ENCODE data around the gene ZNF93. TPM values are rescaled to one million over a fixed set of nuclear protein-coding genes. Genes with fewer than 3 reads are reported as not detected.
"Not testable (repeated sequence)": the region's sequence is repeated elsewhere in the genome, so short reads cannot be mapped to it uniquely, and the experiment has no call there.

Gene ZNF93
- total RNA-seq, 1 donor from 2014 or later: 30.4 TPM

DNA sequence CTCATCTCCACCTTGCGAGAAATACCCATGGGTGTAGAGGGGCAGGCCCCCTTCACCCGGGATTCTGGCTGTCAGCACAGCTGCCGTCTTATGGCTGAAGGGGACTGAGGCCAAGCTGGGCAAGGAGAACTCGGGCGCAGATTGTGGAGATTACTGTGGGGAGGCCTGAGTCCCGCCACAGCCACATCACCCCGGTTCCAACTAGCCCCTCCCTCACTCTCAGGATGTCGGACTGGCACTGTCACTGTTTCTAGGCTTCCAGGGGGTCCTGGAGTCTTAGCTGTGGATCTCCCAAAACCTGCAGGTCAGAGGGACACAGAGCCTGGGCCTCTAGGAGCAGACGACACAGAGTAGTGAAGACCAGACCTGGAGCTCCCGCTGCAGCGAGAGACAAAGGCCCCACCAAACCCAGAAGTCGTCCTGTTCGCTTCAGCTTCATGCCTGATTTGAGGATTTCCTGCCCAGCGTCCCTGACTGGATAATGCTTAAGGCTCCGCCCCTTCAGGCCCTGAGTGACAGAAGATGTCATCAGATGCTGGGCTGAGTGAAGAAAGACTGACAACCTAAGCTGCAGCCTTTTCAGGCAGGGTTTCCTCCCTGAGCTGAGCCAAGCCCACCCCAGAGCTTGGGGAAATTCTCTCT is 55.8 kb downstream of the ZNF93 start:
- Mint-ChIP-seq H3K4me3 (ENCODE audit: unreplicated experiment) (no peak overlapping the region), H3K27ac (ENCODE audit: unreplicated experiment) (no peak overlapping the region), H3K36me3 (ENCODE audit: low read depth, unreplicated experiment) (no peaks in the 10 kb centered on the region), H3K9me3 (ENCODE audit: unreplicated experiment) (no peaks in the 10 kb centered on the region), H3K27me3 (ENCODE audit: unreplicated experiment) (peaks cover 4% of the 10 kb centered on the region), H3K4me1 (ENCODE audit: unreplicated experiment) (no peaks in the 10 kb centered on the region)
- TF ChIP-seq, protein P1, sequence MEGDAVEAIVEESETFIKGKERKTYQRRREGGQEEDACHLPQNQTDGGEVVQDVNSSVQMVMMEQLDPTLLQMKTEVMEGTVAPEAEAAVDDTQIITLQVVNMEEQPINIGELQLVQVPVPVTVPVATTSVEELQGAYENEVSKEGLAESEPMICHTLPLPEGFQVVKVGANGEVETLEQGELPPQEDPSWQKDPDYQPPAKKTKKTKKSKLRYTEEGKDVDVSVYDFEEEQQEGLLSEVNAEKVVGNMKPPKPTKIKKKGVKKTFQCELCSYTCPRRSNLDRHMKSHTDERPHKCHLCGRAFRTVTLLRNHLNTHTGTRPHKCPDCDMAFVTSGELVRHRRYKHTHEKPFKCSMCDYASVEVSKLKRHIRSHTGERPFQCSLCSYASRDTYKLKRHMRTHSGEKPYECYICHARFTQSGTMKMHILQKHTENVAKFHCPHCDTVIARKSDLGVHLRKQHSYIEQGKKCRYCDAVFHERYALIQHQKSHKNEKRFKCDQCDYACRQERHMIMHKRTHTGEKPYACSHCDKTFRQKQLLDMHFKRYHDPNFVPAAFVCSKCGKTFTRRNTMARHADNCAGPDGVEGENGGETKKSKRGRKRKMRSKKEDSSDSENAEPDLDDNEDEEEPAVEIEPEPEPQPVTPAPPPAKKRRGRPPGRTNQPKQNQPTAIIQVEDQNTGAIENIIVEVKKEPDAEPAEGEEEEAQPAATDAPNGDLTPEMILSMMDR (IDR thresholded peaks at IDR 0.05; ENCODE audit: unreplicated experiment): no peak
- DNase-seq (ENCODE audit: low spot score): no peak

DNA sequence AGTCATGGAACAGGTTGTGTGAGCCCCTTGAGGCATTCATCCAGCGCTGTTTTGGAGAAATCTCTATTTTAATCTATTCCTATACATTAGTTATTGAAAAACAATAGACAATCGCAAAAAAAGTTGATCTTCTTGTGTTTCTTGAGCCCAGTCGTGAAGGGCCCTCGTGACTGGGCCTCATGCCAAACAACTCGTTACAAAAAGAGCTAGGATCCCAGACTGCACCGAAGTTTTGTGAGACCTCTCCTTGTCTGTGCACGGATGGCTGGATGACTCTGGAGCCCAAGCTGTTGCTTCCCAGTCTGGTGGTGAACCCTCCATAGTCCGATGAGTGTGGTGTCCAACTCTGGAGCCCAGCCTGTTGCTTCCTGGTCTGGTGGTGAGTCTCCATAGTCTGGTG is 57.0 kb downstream of the ZNF93 start:
- H3K4me1 Mint-ChIP-seq (ENCODE audit: unreplicated experiment); H3K27ac Mint-ChIP-seq (ENCODE audit: unreplicated experiment); H3K36me3 Mint-ChIP-seq (ENCODE audit: low read depth, unreplicated experiment); DNase-seq (ENCODE audit: low spot score); H3K4me3 Mint-ChIP-seq (ENCODE audit: unreplicated experiment); H3K9me3 Mint-ChIP-seq (ENCODE audit: unreplicated experiment); H3K27me3 Mint-ChIP-seq (ENCODE audit: unreplicated experiment): not testable (repeated sequence)

DNA sequence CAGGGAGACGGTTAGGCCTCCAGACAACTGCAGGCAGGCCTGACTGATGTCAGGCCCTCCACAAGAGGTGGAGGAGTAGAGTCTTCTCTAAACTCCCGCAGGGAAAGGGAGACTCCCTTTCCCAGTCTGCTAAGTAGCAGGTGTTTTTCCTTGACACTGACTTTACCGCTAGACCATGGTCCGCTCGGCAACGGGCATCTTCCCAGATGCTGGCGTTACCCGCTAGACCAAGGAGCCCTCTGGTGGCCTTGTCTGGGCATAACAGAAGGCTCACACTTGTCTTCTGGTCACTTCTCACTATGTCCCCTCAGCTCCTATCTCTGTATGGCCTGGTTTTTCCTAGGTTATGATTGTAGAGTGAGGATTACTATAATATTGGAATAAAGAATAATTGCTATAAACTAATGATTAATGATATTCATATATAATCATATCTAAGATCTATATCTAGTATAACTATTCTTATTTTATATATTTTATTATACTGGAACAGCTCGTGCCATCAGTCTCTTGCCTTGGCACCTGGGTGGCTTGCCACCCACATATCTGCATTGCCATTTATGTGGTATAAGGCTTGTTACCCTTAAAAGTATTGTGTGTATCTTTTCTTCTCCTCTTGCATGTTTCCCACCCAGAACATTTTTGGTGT is 58.5 kb downstream of the ZNF93 start:
- H3K27me3 Mint-ChIP-seq (ENCODE audit: unreplicated experiment); H3K36me3 Mint-ChIP-seq (ENCODE audit: low read depth, unreplicated experiment); H3K4me1 Mint-ChIP-seq (ENCODE audit: unreplicated experiment); H3K4me3 Mint-ChIP-seq (ENCODE audit: unreplicated experiment); H3K9me3 Mint-ChIP-seq (ENCODE audit: unreplicated experiment); H3K27ac Mint-ChIP-seq (ENCODE audit: unreplicated experiment): not testable (repeated sequence)
- peak; percentile 80 for DNase-seq (ENCODE audit: low spot score)
- TF ChIP-seq, protein P1 (IDR thresholded peaks at IDR 0.05; ENCODE audit: unreplicated experiment): peak; percentile 67

DNA sequence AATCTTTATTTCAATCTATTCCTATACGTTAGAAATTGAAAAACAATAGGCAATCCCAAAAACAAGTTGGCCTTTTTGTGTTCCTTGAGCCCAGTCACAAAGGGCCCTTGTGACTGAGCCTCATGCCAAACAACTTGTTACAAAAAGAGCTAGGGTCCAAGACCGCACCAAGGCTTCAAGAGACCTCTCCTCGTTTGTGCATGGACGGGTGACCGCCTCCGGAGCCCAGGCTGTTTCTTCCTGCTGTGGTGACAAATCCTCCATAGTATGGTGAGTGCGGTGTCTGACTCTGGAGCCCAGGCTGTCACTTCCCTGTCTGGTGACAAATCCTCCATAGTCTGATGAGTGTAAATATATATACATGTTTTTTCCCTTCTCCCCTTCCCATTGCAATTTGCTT is 63.7 kb downstream of the ZNF93 start:
- Mint-ChIP-seq H3K4me1 (ENCODE audit: unreplicated experiment) (no peaks in the 10 kb centered on the region), H3K36me3 (ENCODE audit: low read depth, unreplicated experiment) (peaks cover 16% of the 10 kb centered on the region), H3K27me3 (ENCODE audit: unreplicated experiment) (peaks cover 6% of the 10 kb centered on the region), H3K4me3 (ENCODE audit: unreplicated experiment) (no peak overlapping the region), H3K9me3 (ENCODE audit: unreplicated experiment) (peaks cover 18% of the 10 kb centered on the region), H3K27ac (ENCODE audit: unreplicated experiment) (no peak overlapping the region)
- TF ChIP-seq, protein P1 (IDR thresholded peaks at IDR 0.05; ENCODE audit: unreplicated experiment): no peak
- no peak for DNase-seq (ENCODE audit: low spot score)

DNA sequence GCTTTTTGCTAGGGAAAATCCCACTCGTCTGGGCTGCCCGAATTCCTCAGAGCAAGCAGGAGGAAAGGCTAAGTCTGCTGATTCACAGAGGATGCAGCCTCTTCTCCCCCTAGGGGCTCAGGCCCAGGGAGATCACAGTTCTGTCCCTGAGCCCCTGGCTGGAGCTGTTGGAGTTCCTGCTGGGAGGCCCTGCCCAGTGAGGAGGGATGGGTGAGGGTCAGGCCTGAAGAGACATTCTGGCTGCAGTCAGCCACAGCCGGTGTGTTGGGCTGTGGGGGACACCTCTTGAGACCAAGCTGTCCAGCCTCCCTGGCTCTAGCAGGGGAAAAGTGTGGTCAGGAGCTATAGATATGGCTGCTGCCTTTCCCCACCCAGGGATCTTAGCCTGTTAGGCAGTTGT is 65.4 kb downstream of the ZNF93 start:
- H3K4me1 Mint-ChIP-seq (ENCODE audit: unreplicated experiment); DNase-seq (ENCODE audit: low spot score); H3K27me3 Mint-ChIP-seq (ENCODE audit: unreplicated experiment); H3K4me3 Mint-ChIP-seq (ENCODE audit: unreplicated experiment); H3K27ac Mint-ChIP-seq (ENCODE audit: unreplicated experiment): not testable (repeated sequence)
- H3K36me3 Mint-ChIP-seq (ENCODE audit: low read depth, unreplicated experiment): peaks cover 16% of the 10 kb centered on the region
- H3K9me3 Mint-ChIP-seq (ENCODE audit: unreplicated experiment): peaks cover 24% of the 10 kb centered on the region

DNA sequence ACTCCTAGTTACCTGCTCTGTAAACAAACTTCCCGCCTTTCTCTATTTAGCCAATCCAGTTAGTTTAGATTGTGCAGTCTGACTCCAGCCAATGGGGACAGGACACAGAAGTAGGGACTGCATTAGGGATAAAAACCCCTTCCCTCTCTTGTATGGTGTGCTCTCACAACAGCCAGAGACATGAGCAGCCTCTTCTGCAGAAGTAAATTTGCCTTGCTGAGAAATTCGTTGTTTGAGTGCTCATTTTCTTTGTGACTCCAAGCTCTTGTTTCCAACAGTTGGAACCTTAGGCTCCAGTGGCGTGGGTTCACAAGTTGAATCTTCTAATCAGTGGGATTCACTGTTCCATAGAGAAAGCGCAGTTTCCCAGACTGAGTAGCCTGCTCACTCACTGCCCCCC is 66.1 kb downstream of the ZNF93 start:
- Mint-ChIP-seq H3K27me3 (ENCODE audit: unreplicated experiment) (peaks cover 10% of the 10 kb centered on the region), H3K27ac (ENCODE audit: unreplicated experiment) (no peak overlapping the region), H3K4me3 (ENCODE audit: unreplicated experiment) (peak overlapping the region; percentile 40), H3K36me3 (ENCODE audit: low read depth, unreplicated experiment) (peaks cover 21% of the 10 kb centered on the region), H3K9me3 (ENCODE audit: unreplicated experiment) (peaks cover 29% of the 10 kb centered on the region), H3K4me1 (ENCODE audit: unreplicated experiment) (no peaks in the 10 kb centered on the region)
- TF ChIP-seq, protein P1 (IDR thresholded peaks at IDR 0.05; ENCODE audit: unreplicated experiment): no peak
- DNase-seq (ENCODE audit: low spot score): no peak

Measured in endothelial cell (in vitro differentiated cells).